HG02678 (cell line): Measurements from ENCODE around the gene XDH.

ENCODE experiments used
- ATAC-seq: cut with Tn5 transposase; IDR thresholded peaks from one replicate; pipeline ENCODE4 v1.9.1; 2021; ENCODE audit warnings: mild to moderate bottlenecking, moderate library complexity; ENCODE audit not compliant: unreplicated experiment

The XDH gene

GRCh38 chr2:31366733-31367132 lies 47.8 kb downstream of the XDH start:
- ATAC-seq = no peak

GRCh38 chr2:31365834-31366505 lies 48.6 kb downstream of the XDH start:
- ATAC-seq = no peak

GRCh38 chr2:31365348-31365747 lies 49.2 kb downstream of the XDH start:
- ATAC-seq = no peak

- no peak for ATAC-seq
Observed at GRCh38 chr2:31363956-31364750, 50.4 kb downstream of the XDH start.

GRCh38 chr2:31362581-31362980 lies 52.0 kb downstream of the XDH start:
- ATAC-seq = no peak

GRCh38 chr2:31359229-31359628 lies 55.3 kb downstream of the XDH start:
- no peak for ATAC-seq

- ATAC-seq = no peak
Observed at GRCh38 chr2:31354837-31355236, 59.7 kb downstream of the XDH start.

GRCh38 chr2:31353179-31353578 lies 61.4 kb downstream of the XDH start:
- ATAC-seq = no peak

GRCh38 chr2:31349684-31350083 lies 64.9 kb downstream of the XDH start:
- ATAC-seq = no peak

- ATAC-seq = no peak
Observed at GRCh38 chr2:31349160-31349559, 65.4 kb downstream of the XDH start.

- ATAC-seq = no peak
Observed at GRCh38 chr2:31348618-31349017, 65.9 kb downstream of the XDH start.

GRCh38 chr2:31347750-31348149 lies 66.8 kb downstream of the XDH start:
- no peak for ATAC-seq

- no peak for ATAC-seq
Observed at GRCh38 chr2:31347319-31347718, 67.2 kb downstream of the XDH start.

- no peak for ATAC-seq
Observed at GRCh38 chr2:31344447-31344846, 70.1 kb downstream of the XDH start.

- ATAC-seq = no peak
Observed at GRCh38 chr2:31341351-31341750, 73.2 kb downstream of the XDH start.

- no peak for ATAC-seq
Observed at GRCh38 chr2:31339696-31340095, 74.8 kb downstream of the XDH start.

GRCh38 chr2:31337860-31338259 lies 76.7 kb downstream of the XDH start:
- ATAC-seq = no peak

- no peak for ATAC-seq
Observed at GRCh38 chr2:31337197-31337596, 77.3 kb downstream of the XDH start.

- ATAC-seq = no peak
Observed at GRCh38 chr2:31335921-31336585, 78.5 kb downstream of the XDH start.

- ATAC-seq = no peak
Observed at GRCh38 chr2:31334311-31335026, 80.1 kb downstream of the XDH start.

GRCh38 chr2:31333527-31334183 lies 80.9 kb downstream of the XDH start:
- ATAC-seq = peak; percentile 86
